ENCODE measurements around the gene POLR1A. TPM values are rescaled to one million over a fixed set of nuclear protein-coding genes. Genes with fewer than 3 reads are reported as not detected.

Gene POLR1A
- total and polyA plus RNA-seq, 4 experiments from 2014 or later: 0.87 to 25.8 (median 13.5) TPM

DNA sequence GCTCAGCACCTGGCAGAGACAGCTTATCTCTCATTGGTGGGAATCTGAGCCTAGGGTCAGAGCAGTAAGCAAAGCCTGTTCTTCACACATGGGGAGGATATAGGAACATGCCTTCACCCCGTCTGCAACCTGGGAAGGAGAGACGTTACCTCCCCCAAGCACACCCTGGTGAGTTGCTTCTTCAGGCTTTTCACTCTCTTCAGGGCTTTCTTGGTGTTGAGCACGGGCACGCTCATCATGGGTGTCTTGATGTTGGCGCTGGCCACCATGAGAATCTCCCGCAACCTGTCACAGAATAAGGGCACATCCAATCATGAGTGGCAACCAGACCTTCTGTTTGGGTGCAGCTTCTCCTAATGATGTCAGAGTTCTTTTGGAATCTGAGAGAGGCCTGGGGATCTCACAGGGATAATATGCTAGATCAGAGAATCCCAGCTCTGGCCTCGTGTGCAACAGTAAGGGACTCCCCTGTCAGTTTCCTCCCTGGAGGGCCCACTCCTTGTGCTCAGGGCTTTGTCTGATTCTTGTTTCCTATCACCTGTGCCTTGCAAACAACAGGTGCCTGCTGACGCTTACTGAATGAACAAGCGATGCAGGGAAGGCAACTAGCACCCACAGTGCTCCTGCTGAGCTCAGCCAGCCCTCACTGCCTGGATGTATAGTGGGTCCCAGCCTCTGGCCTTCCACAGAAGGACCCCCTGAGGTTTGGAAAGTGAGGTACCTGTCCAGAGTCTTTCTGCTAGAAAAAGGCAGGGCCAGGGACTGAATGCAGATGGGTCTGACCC is 66.3 kb downstream of the POLR1A start:
- H3K9me3 ChIP-seq (ENCODE audit: control insufficient read depth in 1 of 2, low read length in 2 of 2): no peaks in the 10 kb centered on the region

DNA sequence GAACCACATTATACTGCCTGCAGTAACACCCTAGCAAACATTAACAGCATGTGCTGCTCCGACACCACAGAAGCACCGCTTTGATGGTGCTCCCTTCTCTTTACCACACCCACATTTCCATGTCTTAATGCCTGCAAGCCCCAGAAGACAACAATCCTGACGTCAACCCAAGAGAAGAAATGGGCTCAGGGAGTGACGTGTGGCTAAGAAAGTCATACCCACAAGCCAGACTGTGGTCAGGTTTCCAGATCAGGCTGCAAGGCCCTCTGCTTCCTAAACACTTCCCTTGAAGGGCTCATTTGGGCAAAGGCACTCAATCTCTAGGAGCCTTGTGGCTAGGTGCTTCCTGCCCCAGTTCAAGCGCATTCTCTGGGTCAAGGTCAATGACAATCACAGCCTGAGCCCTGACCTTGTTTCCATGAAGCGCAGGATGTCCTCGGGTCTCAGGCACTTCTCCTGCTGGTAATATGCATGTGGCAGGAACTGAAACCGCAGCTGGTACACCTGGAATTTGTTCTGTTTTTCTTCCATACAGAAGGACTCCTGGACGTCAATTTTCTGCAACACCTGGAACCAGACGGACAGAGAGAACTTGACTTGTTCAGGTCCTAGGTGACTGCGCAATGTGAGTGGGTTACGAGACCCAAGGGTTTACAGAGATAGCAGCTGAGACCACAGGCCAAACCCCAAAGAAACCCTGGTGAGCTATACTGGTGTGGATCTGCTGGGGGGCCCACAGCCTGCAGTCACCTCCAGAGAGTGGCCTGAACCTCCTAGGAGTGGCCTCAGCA is 67.2 kb downstream of the POLR1A start:
- POLR2A ChIA-PET (ENCODE audit: partially characterized antibody): interaction anchor here (0.6 to 5.2 kb wide), 8 partner anchors 12 to 211 kb away, joined by 3 to 47 read pairs (median 4); partner anchors contain the start of gene ST3GAL5
- H3K9me3 ChIP-seq (ENCODE audit: control insufficient read depth in 1 of 2, low read length in 2 of 2): no peaks in the 10 kb centered on the region

More for the DNA sequence above, 66.3 kb downstream of the POLR1A start:
- ChIA-PET POLR2A (ENCODE audit: partially characterized antibody) (interaction anchor here (0.6 to 5.2 kb wide), 7 partner anchors 11 to 211 kb away, joined by 3 to 47 read pairs (median 4); partner anchors contain the start of gene ST3GAL5), CTCF (ENCODE audit: partially characterized antibody) (interaction anchor here (0.8 to 9.9 kb wide), 6 partner anchors 10 to 210 kb away, joined by 3 to 150 read pairs (median 62); partner anchors contain the start of gene ST3GAL5)
- no peaks in the 10 kb centered on the region for H3K27me3 ChIP-seq (ENCODE audit: insufficient read depth, low read length)
- Mint-ChIP-seq H3K27ac (peak overlapping the region; percentile 96 to 100 (median 100)), H3K36me3 (peaks cover 17 to 35% of the 10 kb centered on the region in 2 donors), H3K27me3 (peaks cover 0 to 2% of the 10 kb centered on the region in 2 donors), H3K9me3 (peaks cover 0 to 3% (median 0%) of the 10 kb centered on the region in 8 donors), H3K4me1 (peaks cover 58 to 84% (median 73%) of the 10 kb centered on the region in 4 donors), H3K4me3 (peak overlapping the region in 2 of 8 donors; percentile 87)
- intact Hi-C loops (cut with micrococcal nuclease): loop anchor here (5.0 to 10.0 kb wide), 2 partner anchors 42 to 155 kb away; partner anchors contain the start of genes IMMT and MRPL35
- peaks cover 77% of the 10 kb centered on the region for H3K4me1 ChIP-seq (ENCODE audit: insufficient read depth, low read length)
- peaks cover 12% of the 10 kb centered on the region for H3K36me3 ChIP-seq (ENCODE audit: insufficient read depth, low read length)
- peak overlapping the region; percentile 82 for H3K27ac ChIP-seq (ENCODE audit: low read depth, low read length)
- H3K4me3 ChIP-seq (ENCODE audit: low read length in 2 of 2): no peak overlapping the region
- DNase-seq: peak in 4 of 5 donors; percentile 20 to 62 (median 29)

DNA sequence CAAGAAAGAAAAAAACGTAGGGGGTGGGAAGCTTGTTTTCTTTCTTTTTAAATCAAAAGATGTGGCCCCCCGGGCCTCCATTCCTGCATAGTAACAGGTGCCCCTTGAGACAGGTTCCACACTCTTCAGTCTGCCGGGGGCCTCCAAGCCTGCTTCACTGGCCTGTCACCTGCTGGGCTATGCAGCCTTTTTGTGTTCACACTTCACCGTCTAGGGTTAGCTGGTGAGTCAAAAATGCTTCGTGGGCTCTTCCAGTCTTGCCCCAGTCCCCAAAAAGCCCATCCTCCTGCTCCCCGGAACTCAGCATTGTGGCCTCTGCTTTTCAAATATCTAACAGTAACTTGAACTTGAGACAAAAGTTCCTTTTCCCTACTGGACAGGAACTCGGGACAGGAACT is 67.9 kb downstream of the POLR1A start:
- Mint-ChIP-seq H3K4me3 (peak overlapping the region; percentile 75 to 87 (median 84)), H3K27ac (peak overlapping the region; percentile 96 to 100 (median 100)), H3K4me1 (peaks cover 63 to 95% (median 78%) of the 10 kb centered on the region in 4 donors), H3K36me3 (peaks cover 13 to 27% of the 10 kb centered on the region in 2 donors), H3K9me3 (peaks cover 0 to 3% (median 0%) of the 10 kb centered on the region in 8 donors), H3K27me3 (peaks cover 0 to 2% of the 10 kb centered on the region in 2 donors)
- Histone ChIP-seq H3K36me3 (ENCODE audit: insufficient read depth, low read length) (peaks cover 7% of the 10 kb centered on the region), H3K27me3 (ENCODE audit: insufficient read depth, low read length) (no peaks in the 10 kb centered on the region), H3K4me1 (ENCODE audit: insufficient read depth, low read length) (peaks cover 91% of the 10 kb centered on the region), H3K4me3 (ENCODE audit: low read length in 2 of 2) (peak overlapping the region in 1 of 2 donors; percentile 22), H3K9me3 (ENCODE audit: control insufficient read depth in 1 of 2, low read length in 2 of 2) (no peaks in the 10 kb centered on the region), H3K27ac (ENCODE audit: low read depth, low read length) (peak overlapping the region; percentile 82)
- ChIA-PET POLR2A (ENCODE audit: partially characterized antibody) (interaction anchor here (0.8 to 5.2 kb wide), 11 partner anchors 18 to 210 kb away, joined by 3 to 81 read pairs (median 15); partner anchors contain the start of genes IMMT, POLR1A, PTCD3 and ST3GAL5), CTCF (ENCODE audit: partially characterized antibody) (interaction anchor here (0.5 to 9.9 kb wide), 9 partner anchors 11 to 770 kb away, joined by 3 to 150 read pairs (median 9); partner anchors contain the start of gene ST3GAL5)
- no peak for DNase-seq
- intact Hi-C loops (cut with micrococcal nuclease): loop anchor here (1.0 to 10.0 kb wide), 4 partner anchors 40 to 184 kb away; partner anchors contain the start of genes IMMT, MRPL35 and PTCD3

More for the DNA sequence above, 67.2 kb downstream of the POLR1A start:
- CTCF ChIA-PET (ENCODE audit: partially characterized antibody): interaction anchor here (0.5 to 9.9 kb wide), 6 partner anchors 21 to 771 kb away, joined by 3 to 150 read pairs (median 58); partner anchors contain the start of gene ST3GAL5
- Histone ChIP-seq H3K36me3 (ENCODE audit: insufficient read depth, low read length) (peaks cover 6% of the 10 kb centered on the region), H3K27ac (ENCODE audit: low read depth, low read length) (peak overlapping the region; percentile 82), H3K27me3 (ENCODE audit: insufficient read depth, low read length) (no peaks in the 10 kb centered on the region), H3K4me3 (ENCODE audit: low read length in 2 of 2) (peak overlapping the region in 1 of 2 donors; percentile 22), H3K4me1 (ENCODE audit: insufficient read depth, low read length) (peaks cover 86% of the 10 kb centered on the region)
- Mint-ChIP-seq H3K36me3 (peaks cover 14 to 30% of the 10 kb centered on the region in 2 donors), H3K27me3 (peaks cover 0 to 2% of the 10 kb centered on the region in 2 donors), H3K4me3 (peak overlapping the region; percentile 75 to 87 (median 84)), H3K4me1 (peaks cover 63 to 90% (median 78%) of the 10 kb centered on the region in 4 donors), H3K27ac (peak overlapping the region; percentile 96 to 100 (median 100)), H3K9me3 (peaks cover 0 to 3% (median 0%) of the 10 kb centered on the region in 8 donors)
- intact Hi-C loops (cut with micrococcal nuclease): loop anchor here (1.0 to 10.0 kb wide), 4 partner anchors 41 to 185 kb away; partner anchors contain the start of genes IMMT, MRPL35 and PTCD3
- peak; percentile 90 to 97 (median 92) for DNase-seq

DNA sequence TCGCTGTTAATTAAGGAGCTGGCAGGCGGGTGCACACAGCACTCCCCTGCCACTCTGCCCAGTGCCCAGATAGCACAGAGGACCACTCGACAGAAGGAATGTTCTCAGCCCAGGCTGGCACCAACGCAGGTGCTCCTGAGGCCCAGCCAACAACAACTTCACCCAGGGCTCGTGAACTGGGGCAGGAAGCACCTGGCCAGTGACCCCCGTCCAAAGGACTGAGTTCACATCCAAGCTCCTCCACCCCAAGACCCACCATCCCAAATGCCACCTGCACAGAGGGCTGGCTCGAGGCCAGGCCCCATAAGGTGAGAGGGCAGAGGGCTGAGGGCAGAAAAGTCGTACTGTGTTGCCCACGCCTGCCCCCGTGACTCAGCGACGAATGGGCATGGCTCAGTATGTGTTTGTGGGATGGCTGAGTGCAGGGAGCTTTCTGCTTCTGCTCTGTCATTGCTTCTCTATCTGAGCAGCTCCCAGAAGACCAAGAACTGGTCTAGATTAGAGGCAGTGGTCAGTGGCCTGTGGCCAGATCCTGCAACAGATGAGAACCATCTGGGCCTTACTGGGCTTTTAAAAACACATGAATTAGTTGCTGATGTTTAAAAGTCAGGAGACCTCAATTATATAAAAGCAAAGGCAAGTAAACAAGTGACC is 68.4 kb downstream of the POLR1A start:
- Histone ChIP-seq H3K9me3 (ENCODE audit: control insufficient read depth in 1 of 2, low read length in 2 of 2) (no peaks in the 10 kb centered on the region), H3K4me1 (ENCODE audit: insufficient read depth, low read length) (peaks cover 91% of the 10 kb centered on the region), H3K27ac (ENCODE audit: low read depth, low read length) (peak overlapping the region; percentile 82), H3K4me3 (ENCODE audit: low read length in 2 of 2) (peak overlapping the region in 1 of 2 donors; percentile 28), H3K36me3 (ENCODE audit: insufficient read depth, low read length) (peaks cover 10% of the 10 kb centered on the region), H3K27me3 (ENCODE audit: insufficient read depth, low read length) (no peaks in the 10 kb centered on the region)
- intact Hi-C loops (cut with micrococcal nuclease): loop anchor here (5.0 to 10.0 kb wide), 2 partner anchors 40 to 158 kb away; partner anchors contain the start of genes IMMT and MRPL35
- POLR2A ChIA-PET (ENCODE audit: partially characterized antibody): interaction anchor here (0.6 to 5.2 kb wide), 18 partner anchors 10 to 683 kb away, joined by 3 to 81 read pairs (median 10); partner anchors contain the start of genes IMMT, KDM3A, POLR1A and PTCD3
- Mint-ChIP-seq H3K27ac (peak overlapping the region; percentile 96 to 100 (median 100)), H3K4me1 (peaks cover 63 to 92% (median 75%) of the 10 kb centered on the region in 4 donors), H3K27me3 (peaks cover 0 to 2% of the 10 kb centered on the region in 2 donors), H3K9me3 (peaks cover 0 to 3% (median 0%) of the 10 kb centered on the region in 8 donors), H3K4me3 (peak overlapping the region; percentile 29 to 87 (median 84)), H3K36me3 (peaks cover 12 to 27% of the 10 kb centered on the region in 2 donors)
- peak in 2 of 5 donors; percentile 20 to 74 for DNase-seq
- CTCF ChIA-PET (ENCODE audit: partially characterized antibody): interaction anchor here (0.7 to 9.9 kb wide), 10 partner anchors 8 to 208 kb away, joined by 3 to 150 read pairs (median 8); partner anchors contain the start of gene ST3GAL5

DNA sequence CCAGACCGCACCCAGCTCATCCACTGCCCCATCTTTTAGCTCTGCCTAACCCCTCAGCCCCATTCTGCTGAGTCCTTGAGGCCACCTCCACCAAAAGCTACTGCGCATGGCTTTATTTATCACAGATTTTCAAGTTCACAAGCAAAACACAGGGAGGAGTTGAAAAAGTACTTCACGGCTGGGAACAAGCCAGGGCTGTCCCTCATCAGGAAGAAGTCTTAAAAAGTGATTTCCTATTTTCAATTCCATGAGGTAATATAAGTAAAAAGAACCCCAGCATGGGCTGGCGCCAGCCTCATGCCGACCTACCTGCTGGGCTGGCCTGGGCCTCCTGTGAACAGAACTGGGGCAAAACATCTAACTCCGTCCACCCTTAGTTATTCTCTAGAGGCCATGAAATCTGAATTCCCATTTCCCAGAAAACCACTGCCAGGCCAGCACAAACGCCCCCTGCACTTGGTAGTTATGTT is 69.0 kb downstream of the POLR1A start:
- intact Hi-C loops (cut with micrococcal nuclease): loop anchor here (1.0 to 10.0 kb wide), 5 partner anchors 39 to 209 kb away; partner anchors contain the start of genes IMMT and MRPL35
- Mint-ChIP-seq H3K27ac (peak overlapping the region; percentile 96 to 100 (median 100)), H3K27me3 (peaks cover 0 to 2% of the 10 kb centered on the region in 2 donors), H3K36me3 (peaks cover 15 to 28% of the 10 kb centered on the region in 2 donors), H3K9me3 (peaks cover 0 to 3% (median 0%) of the 10 kb centered on the region in 8 donors), H3K4me3 (peak overlapping the region; percentile 74 to 87 (median 84)), H3K4me1 (peaks cover 61 to 88% (median 73%) of the 10 kb centered on the region in 4 donors)
- Histone ChIP-seq H3K4me3 (ENCODE audit: low read length in 2 of 2) (peak overlapping the region in 1 of 2 donors; percentile 28), H3K36me3 (ENCODE audit: insufficient read depth, low read length) (peaks cover 15% of the 10 kb centered on the region), H3K27ac (ENCODE audit: low read depth, low read length) (peak overlapping the region; percentile 82), H3K9me3 (ENCODE audit: control insufficient read depth in 1 of 2, low read length in 2 of 2) (no peaks in the 10 kb centered on the region), H3K4me1 (ENCODE audit: insufficient read depth, low read length) (peaks cover 87% of the 10 kb centered on the region), H3K27me3 (ENCODE audit: insufficient read depth, low read length) (no peaks in the 10 kb centered on the region)
- DNase-seq: no peak
- ChIA-PET CTCF (ENCODE audit: partially characterized antibody) (interaction anchor here (0.7 to 9.9 kb wide), 27 partner anchors 8 to 224 kb away, joined by 3 to 150 read pairs (median 4); partner anchors contain the start of gene ST3GAL5), POLR2A (ENCODE audit: partially characterized antibody) (interaction anchor here (0.6 to 5.2 kb wide), 24 partner anchors 8 to 683 kb away, joined by 3 to 81 read pairs (median 5); partner anchors contain the start of genes IMMT, KDM3A, POLR1A and PTCD3)

Measured in CD4-positive, alpha-beta memory T cell (primary cell).